Measurements from ENCODE around the gene EEF2K. TPM values are rescaled to one million over a fixed set of nuclear protein-coding genes. Genes with fewer than 3 reads are reported as not detected.

The EEF2K gene
- total RNA-seq, 4 donors from 2014 or later = 22.2 to 223 (median 50.1) TPM

DNA sequence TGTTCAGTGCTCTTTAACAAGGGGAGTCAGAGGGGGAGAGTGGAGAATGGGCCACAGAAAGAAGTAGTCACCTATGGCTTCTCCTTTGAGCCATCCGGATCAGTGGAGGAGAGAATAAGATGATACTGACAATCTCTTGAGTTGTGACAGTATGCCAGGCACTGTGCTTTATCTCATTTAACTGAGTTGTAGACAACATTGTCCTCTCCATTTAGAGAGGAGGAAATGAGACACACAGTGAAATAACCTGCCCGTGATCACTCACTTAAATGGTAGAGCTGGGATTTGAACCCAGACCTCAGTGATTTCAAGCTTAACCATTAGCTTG, 17.8 kb upstream of the EEF2K start:
- TF ChIP-seq POLR2AphosphoS5 (IDR thresholded peaks at IDR 0.05) = no peak
- TF ChIP-seq EP300 (IDR thresholded peaks at IDR 0.05; ENCODE audit: low read depth) = no peak
- no peak for TF ChIP-seq POLR2A (IDR thresholded peaks at IDR 0.05)
- TF ChIP-seq, protein P1, sequence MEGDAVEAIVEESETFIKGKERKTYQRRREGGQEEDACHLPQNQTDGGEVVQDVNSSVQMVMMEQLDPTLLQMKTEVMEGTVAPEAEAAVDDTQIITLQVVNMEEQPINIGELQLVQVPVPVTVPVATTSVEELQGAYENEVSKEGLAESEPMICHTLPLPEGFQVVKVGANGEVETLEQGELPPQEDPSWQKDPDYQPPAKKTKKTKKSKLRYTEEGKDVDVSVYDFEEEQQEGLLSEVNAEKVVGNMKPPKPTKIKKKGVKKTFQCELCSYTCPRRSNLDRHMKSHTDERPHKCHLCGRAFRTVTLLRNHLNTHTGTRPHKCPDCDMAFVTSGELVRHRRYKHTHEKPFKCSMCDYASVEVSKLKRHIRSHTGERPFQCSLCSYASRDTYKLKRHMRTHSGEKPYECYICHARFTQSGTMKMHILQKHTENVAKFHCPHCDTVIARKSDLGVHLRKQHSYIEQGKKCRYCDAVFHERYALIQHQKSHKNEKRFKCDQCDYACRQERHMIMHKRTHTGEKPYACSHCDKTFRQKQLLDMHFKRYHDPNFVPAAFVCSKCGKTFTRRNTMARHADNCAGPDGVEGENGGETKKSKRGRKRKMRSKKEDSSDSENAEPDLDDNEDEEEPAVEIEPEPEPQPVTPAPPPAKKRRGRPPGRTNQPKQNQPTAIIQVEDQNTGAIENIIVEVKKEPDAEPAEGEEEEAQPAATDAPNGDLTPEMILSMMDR (IDR thresholded peaks at IDR 0.05) = no peak
- Histone ChIP-seq H3K4me1 (peaks cover 14 to 38% (median 26%) of the 10 kb centered on the region in 4 donors), H3K4me3 (no peak overlapping the region), H3K27ac (peak overlapping the region; percentile 89 to 99 (median 96)), H3K27me3 (no peaks in the 10 kb centered on the region), H3K9me3 (no peaks in the 10 kb centered on the region), H3K36me3 (no peaks in the 10 kb centered on the region)
- no peak for DNase-seq
- in situ Hi-C loops (cut with MboI; ENCODE audit: low pct_ligation_motif_present in 1 of 4, low pct_unique_long_range_greater_than_20kb in 1 of 4, low sequenced_read_pairs in 3 of 4) = loop anchor here in 3 of 4 donors (5.0 to 10.0 kb wide), 3 partner anchors 93 to 193 kb away; partner anchors contain the start of genes PDZD9 (in 1 of the 3) and VWA3A (in 1 of the 3)
- intact Hi-C loops (cut with DNase I; ENCODE audit: low total_unique reads) = loop anchor here (5.0 kb wide), 1 partner anchor 186 kb away; the partner anchor contains the start of gene PDZD9
- WGBS, 2 donors (ENCODE audit: low coverage in 1 of 2) = 0 to 33% methylated on average over 1 to 2 of the region's 2 CpGs

DNA sequence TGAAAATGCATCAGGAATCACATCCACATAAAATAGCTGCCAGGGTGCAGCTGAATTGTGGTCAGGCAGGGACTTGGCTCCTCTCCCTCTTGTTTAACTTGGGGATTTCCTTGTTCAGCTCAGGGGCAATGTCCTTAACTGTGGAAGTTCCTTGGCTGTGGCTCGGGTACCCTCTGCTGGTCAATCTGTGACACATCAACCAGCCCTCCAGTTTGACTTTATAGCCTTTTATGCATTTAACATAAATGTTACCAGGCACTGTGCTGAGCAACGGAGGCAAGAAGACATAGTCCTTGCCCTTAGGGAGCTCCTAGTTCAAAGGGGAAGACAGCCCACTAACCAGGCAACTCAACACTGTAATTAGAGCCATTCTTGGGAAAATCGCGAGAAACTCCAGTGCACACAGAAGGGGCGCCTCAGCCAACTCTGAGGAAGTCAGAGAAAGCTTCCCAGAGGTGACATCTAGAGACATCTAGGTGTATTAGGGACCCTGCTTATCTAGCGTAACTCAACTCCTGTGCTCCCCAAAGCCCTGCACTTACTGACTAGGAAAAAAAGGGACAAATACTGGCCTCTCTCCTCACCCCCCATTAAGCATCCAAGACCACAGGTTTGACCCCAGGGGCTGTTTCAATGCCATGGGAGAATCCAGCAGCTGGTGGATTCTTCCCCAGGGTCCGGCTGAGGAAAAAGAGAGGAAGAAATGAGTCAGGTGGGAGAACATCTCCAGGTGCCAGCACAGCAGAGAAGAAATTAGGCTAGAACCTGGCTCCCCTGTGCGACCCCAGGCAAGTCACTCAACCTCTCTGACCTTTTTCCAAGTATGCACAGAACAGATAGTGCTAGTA, 17.3 kb upstream of the EEF2K start:
- H3K27ac ChIP-seq = peak overlapping the region; percentile 89 to 99 (median 96)
- in situ Hi-C loops (cut with MboI; ENCODE audit: low pct_ligation_motif_present in 1 of 4, low pct_unique_long_range_greater_than_20kb in 1 of 4, low sequenced_read_pairs in 3 of 4) = loop anchor here in 3 of 4 donors (5.0 to 10.0 kb wide), 3 partner anchors 94 to 194 kb away; partner anchors contain the start of genes PDZD9 (in 1 of the 3) and VWA3A (in 1 of the 3)
- 30% methylated on average over 8 of the region's 8 CpGs; no CpG with 5 or more reads in 1 of the 2 donors for WGBS, 2 donors (ENCODE audit: low coverage in 1 of 2)

DNA sequence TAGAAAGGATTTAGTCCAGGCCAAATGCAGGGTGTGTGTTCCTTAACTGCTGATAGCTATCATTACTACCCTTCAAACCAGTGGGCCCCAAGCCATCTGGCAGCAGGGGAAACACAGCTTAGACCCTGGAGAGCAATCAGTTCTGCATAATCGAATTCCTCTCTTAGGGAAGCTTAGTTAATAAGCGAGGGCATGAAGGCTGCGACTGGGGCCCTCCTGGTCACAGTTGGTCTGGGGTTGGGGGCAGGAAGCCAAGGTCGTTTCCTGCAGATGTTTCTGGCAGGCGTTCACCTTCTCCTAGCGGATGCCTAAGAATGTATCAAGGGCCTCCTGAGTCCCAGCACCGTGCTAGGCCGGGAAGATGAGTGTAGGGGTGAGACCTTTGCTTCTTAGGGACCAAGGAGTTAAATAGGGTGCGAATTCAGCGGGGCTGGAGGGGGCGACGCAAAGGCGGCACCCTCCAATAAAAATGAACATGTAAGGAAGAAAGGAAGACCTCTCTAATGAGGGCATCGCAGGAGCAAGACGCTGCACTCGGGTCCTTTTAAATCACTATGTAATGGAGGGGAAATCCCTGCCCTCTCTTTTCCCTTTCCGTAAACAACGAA, 16.5 kb upstream of the EEF2K start:
- Histone ChIP-seq H3K36me3 (no peaks in the 10 kb centered on the region), H3K9me3 (no peaks in the 10 kb centered on the region), H3K4me1 (peaks cover 14 to 39% (median 26%) of the 10 kb centered on the region in 4 donors), H3K4me3 (peak overlapping the region; percentile 39 to 70 (median 64)), H3K27me3 (no peaks in the 10 kb centered on the region), H3K27ac (peak overlapping the region; percentile 89 to 99 (median 96))
- DNase-seq = peak; percentile 62
- in situ Hi-C loops (cut with MboI; ENCODE audit: low pct_ligation_motif_present in 1 of 4, low pct_unique_long_range_greater_than_20kb in 1 of 4, low sequenced_read_pairs in 3 of 4) = loop anchor here in 3 of 4 donors (5.0 to 10.0 kb wide), 3 partner anchors 95 to 195 kb away; partner anchors contain the start of genes PDZD9 (in 1 of the 3) and VWA3A (in 1 of the 3)
- TF ChIP-seq, protein P1 (IDR thresholded peaks at IDR 0.05) = no peak
- no peak for TF ChIP-seq POLR2AphosphoS5 (IDR thresholded peaks at IDR 0.05)
- no peak for TF ChIP-seq EP300 (IDR thresholded peaks at IDR 0.05; ENCODE audit: low read depth)
- TF ChIP-seq POLR2A (IDR thresholded peaks at IDR 0.05) = no peak
- 0% methylated on average over 18 of the region's 18 CpGs; no CpG with 5 or more reads in 1 of the 2 donors for WGBS, 2 donors (ENCODE audit: low coverage in 1 of 2)
- intact Hi-C loops (cut with DNase I; ENCODE audit: low total_unique reads) = loop anchor here (5.0 kb wide), 1 partner anchor 187 kb away; the partner anchor contains the start of gene PDZD9

More for the DNA sequence above, 17.3 kb upstream of the EEF2K start:
- Histone ChIP-seq H3K27me3 (no peaks in the 10 kb centered on the region), H3K36me3 (no peaks in the 10 kb centered on the region), H3K4me1 (peaks cover 14 to 39% (median 26%) of the 10 kb centered on the region in 4 donors), H3K4me3 (peak overlapping the region in 1 of 4 donors; percentile 67), H3K9me3 (no peaks in the 10 kb centered on the region)
- DNase-seq = peak; percentile 82
- TF ChIP-seq POLR2AphosphoS5 (IDR thresholded peaks at IDR 0.05) (peak; percentile 12 to 53 (median 25)), POLR2A (IDR thresholded peaks at IDR 0.05) (no peak), EP300 (IDR thresholded peaks at IDR 0.05; ENCODE audit: low read depth) (no peak)
- TF ChIP-seq, protein P1 (IDR thresholded peaks at IDR 0.05) = peak; percentile 79 to 93 (median 83)
- intact Hi-C loops (cut with DNase I; ENCODE audit: low total_unique reads) = loop anchor here (5.0 kb wide), 1 partner anchor 187 kb away; the partner anchor contains the start of gene PDZD9
